Measurements from ENCODE around the gene LYST.

LYST gene

DNA sequence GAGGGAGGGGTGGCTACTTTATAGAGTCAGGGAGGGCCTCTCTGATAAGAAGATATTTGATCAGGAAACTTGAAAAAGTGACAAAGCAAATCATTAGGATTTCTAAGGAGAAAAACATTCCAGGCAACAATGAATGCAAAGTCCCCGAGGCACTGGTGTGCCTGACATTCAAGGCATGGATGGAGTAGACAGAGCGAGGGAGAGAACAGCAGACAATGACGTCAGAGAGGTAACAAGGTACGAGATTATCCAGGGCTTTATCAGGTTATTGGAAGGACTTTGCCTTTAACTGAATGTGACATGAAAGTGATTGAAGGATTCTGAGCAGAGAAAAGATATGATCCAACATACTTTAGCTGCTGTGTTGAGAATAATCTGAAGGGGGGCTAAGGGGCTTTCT is 144.7 kb downstream of the LYST start:
- Histone ChIP-seq H3K9me3 (ENCODE audit: control insufficient read depth, insufficient read depth, low read length) (no peaks in the 10 kb centered on the region), H3K27ac (ENCODE audit: low read depth, low read length) (no peak overlapping the region), H3K79me2 (ENCODE audit: control insufficient read depth, low read length) (no peaks in the 10 kb centered on the region), H3K4me3 (ENCODE audit: low read length) (no peak overlapping the region), H3F3A (ENCODE audit: control insufficient read depth, insufficient read depth) (no peaks in the 10 kb centered on the region), H3K4me1 (ENCODE audit: control insufficient read depth, low read length) (no peaks in the 10 kb centered on the region), H4K20me1 (ENCODE audit: control insufficient read depth, insufficient read depth, low read depth, low read length) (no peaks in the 10 kb centered on the region), H3K27me3 (ENCODE audit: control insufficient read depth, low read length) (no peaks in the 10 kb centered on the region), H3K9me2 (replicated peaks; ENCODE audit: control insufficient read depth, low read length) (no peaks in the 10 kb centered on the region), H3K36me3 (ENCODE audit: control insufficient read depth, low read length) (no peaks in the 10 kb centered on the region), H3K4me2 (ENCODE audit: low read length) (no peak overlapping the region)
- no peak for TF ChIP-seq EZH2phosphoT487 (IDR thresholded peaks at IDR 0.05; ENCODE audit: borderline replicate concordance, low read length)
- TF ChIP-seq, protein P1, sequence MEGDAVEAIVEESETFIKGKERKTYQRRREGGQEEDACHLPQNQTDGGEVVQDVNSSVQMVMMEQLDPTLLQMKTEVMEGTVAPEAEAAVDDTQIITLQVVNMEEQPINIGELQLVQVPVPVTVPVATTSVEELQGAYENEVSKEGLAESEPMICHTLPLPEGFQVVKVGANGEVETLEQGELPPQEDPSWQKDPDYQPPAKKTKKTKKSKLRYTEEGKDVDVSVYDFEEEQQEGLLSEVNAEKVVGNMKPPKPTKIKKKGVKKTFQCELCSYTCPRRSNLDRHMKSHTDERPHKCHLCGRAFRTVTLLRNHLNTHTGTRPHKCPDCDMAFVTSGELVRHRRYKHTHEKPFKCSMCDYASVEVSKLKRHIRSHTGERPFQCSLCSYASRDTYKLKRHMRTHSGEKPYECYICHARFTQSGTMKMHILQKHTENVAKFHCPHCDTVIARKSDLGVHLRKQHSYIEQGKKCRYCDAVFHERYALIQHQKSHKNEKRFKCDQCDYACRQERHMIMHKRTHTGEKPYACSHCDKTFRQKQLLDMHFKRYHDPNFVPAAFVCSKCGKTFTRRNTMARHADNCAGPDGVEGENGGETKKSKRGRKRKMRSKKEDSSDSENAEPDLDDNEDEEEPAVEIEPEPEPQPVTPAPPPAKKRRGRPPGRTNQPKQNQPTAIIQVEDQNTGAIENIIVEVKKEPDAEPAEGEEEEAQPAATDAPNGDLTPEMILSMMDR (IDR thresholded peaks at IDR 0.05; ENCODE audit: low read depth, low read length, poor library complexity, severe bottlenecking): no peak

DNA sequence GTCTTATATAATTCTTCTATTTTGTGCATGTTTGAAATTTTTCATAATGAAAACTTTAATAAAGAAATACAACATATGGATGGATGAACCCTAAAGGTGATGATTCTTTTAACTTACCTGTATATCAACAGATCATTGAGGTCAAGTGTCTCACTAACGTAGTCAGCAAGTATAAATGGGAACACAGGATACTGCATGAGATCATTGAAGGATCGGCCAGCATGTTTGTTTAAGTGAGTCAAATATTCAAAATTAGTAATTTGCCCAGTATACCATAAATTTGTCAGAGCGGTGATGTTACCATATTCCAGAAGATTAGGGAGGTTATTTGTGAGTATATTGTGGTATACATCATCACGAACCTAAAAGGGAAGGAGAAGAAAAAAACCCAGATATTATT is 146.2 kb downstream of the LYST start:
- Histone ChIP-seq H3K4me1 (ENCODE audit: control insufficient read depth, low read length) (no peaks in the 10 kb centered on the region), H3K27ac (ENCODE audit: low read depth, low read length) (no peak overlapping the region), H3F3A (ENCODE audit: control insufficient read depth, insufficient read depth) (no peaks in the 10 kb centered on the region), H3K9me2 (replicated peaks; ENCODE audit: control insufficient read depth, low read length) (no peaks in the 10 kb centered on the region), H3K27me3 (ENCODE audit: control insufficient read depth, low read length) (no peaks in the 10 kb centered on the region), H3K36me3 (ENCODE audit: control insufficient read depth, low read length) (no peaks in the 10 kb centered on the region), H3K4me3 (ENCODE audit: low read length) (no peak overlapping the region), H3K4me2 (ENCODE audit: low read length) (no peak overlapping the region), H3K79me2 (ENCODE audit: control insufficient read depth, low read length) (no peaks in the 10 kb centered on the region), H3K9me3 (ENCODE audit: control insufficient read depth, insufficient read depth, low read length) (no peaks in the 10 kb centered on the region), H4K20me1 (ENCODE audit: control insufficient read depth, insufficient read depth, low read depth, low read length) (no peaks in the 10 kb centered on the region)
- no peak for TF ChIP-seq EZH2phosphoT487 (IDR thresholded peaks at IDR 0.05; ENCODE audit: borderline replicate concordance, low read length)
- TF ChIP-seq, protein P1 (IDR thresholded peaks at IDR 0.05; ENCODE audit: low read depth, low read length, poor library complexity, severe bottlenecking): no peak

DNA sequence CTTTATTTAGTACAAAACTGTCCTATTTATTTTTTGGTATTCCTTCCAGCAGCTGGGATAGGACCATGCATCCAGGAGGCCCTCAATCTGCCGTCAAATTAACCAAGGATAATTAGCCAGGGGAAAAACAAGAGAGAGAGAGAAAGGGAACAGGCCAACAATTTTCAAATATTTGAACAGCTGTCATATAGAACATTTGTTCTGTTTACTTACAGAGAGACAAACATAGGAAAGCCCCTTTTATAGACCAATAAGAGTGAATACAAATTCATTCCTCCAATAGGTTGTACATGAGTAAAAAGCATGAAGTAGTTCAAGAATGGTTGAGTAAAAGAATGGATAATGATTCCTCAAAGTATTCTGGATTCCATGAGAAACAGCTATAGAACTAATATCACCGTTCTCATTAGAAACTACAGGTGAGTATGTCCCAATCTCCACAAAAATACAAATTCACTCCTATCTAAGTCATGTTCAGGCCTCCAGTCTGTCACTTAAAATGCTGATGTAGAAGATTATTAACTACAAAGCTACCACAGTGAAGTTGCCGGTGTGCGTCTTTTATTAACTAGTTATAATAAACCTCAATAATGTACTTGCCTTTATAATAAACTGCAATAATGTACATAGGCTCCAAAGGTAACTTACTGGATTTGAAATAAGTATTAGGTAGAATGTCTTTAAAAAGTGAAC is 152.4 kb downstream of the LYST start:
- Histone ChIP-seq H3K9me2 (replicated peaks; ENCODE audit: control insufficient read depth, low read length) (no peaks in the 10 kb centered on the region), H3K79me2 (ENCODE audit: control insufficient read depth, low read length) (no peaks in the 10 kb centered on the region), H3K27ac (ENCODE audit: low read depth, low read length) (no peak overlapping the region), H3K9me3 (ENCODE audit: control insufficient read depth, insufficient read depth, low read length) (no peaks in the 10 kb centered on the region), H3K4me3 (ENCODE audit: low read length) (no peak overlapping the region), H3K4me1 (ENCODE audit: control insufficient read depth, low read length) (no peaks in the 10 kb centered on the region), H3K4me2 (ENCODE audit: low read length) (no peak overlapping the region), H4K20me1 (ENCODE audit: control insufficient read depth, insufficient read depth, low read depth, low read length) (no peaks in the 10 kb centered on the region), H3K27me3 (ENCODE audit: control insufficient read depth, low read length) (no peaks in the 10 kb centered on the region), H3F3A (ENCODE audit: control insufficient read depth, insufficient read depth) (no peaks in the 10 kb centered on the region), H3K36me3 (ENCODE audit: control insufficient read depth, low read length) (no peaks in the 10 kb centered on the region)
- TF ChIP-seq, protein P1 (IDR thresholded peaks at IDR 0.05; ENCODE audit: low read depth, low read length, poor library complexity, severe bottlenecking): no peak
- TF ChIP-seq EZH2phosphoT487 (IDR thresholded peaks at IDR 0.05; ENCODE audit: borderline replicate concordance, low read length): no peak

Measured in DOHH2 (cell line).